GM23338 (cell line): Measurements from ENCODE around the gene SFMBT2. TPM values are rescaled to one million over a fixed set of nuclear protein-coding genes. Genes with fewer than 3 reads are reported as not detected.

Experiments
- ATAC-seq: fragments of 200-7000 bp; cut with Tn5 transposase; 3 replicates; pipeline ENCODE4 v1.9.1; 2020
- DNase-seq: peaks from one replicate; pipeline ENCODE4 v3.0.0-alpha.2; 2015; ENCODE audit warnings: low spot score
- H2AFZ ChIP-seq: fragments of 200-600 bp; sonication (generic); 2 replicates; pipeline ENCODE4 v1.8.0; 2016; ENCODE audit warnings: antibody characterized with exemption, mild to moderate bottlenecking, moderate library complexity
- H3F3A ChIP-seq: fragments of 200-600 bp; sonication (generic); replicated peaks from 2 replicates; pipeline ENCODE4 v1.8.0; 2017; ENCODE audit warnings: antibody characterized with exemption, mixed run types, low read depth
- H3K27ac ChIP-seq: fragments of 200-600 bp; sonication (generic); 2 replicates; pipeline ENCODE4 v1.6.1; 2016; ENCODE audit warnings: low read depth
- H3K27me3 ChIP-seq: fragments of 200-600 bp; sonication (generic); 2 replicates; pipeline ENCODE4 v1.8.0; 2016; ENCODE audit warnings: mild to moderate bottlenecking, mixed run types, moderate library complexity; ENCODE audit not compliant: insufficient read depth
- H3K36me3 ChIP-seq: fragments of 200-600 bp; sonication (generic); 2 replicates; pipeline ENCODE4 v1.8.0; 2016; ENCODE audit warnings: mild to moderate bottlenecking; ENCODE audit not compliant: insufficient read depth
- H3K4me1 ChIP-seq: fragments of 200-600 bp; sonication (generic); 2 replicates; pipeline ENCODE4 v1.8.0; 2016; ENCODE audit warnings: mild to moderate bottlenecking, moderate library complexity; ENCODE audit not compliant: insufficient read depth
- H3K4me2 ChIP-seq: fragments of 200-600 bp; sonication (generic); 2 replicates; pipeline ENCODE4 v1.7.1; 2017; ENCODE audit warnings: mixed run types
- H3K4me3 ChIP-seq: fragments of 200-600 bp; sonication (generic); 2 replicates; pipeline ENCODE4 v1.6.1; 2016; ENCODE audit warnings: mixed run types
- H3K79me2 ChIP-seq: fragments of 200-600 bp; sonication (generic); replicated peaks from 2 replicates; pipeline ENCODE4 v1.8.0; 2017; ENCODE audit warnings: mild to moderate bottlenecking; ENCODE audit not compliant: insufficient read depth
- H3K9me2 ChIP-seq: fragments of 200-600 bp; sonication (generic); 2 replicates; pipeline ENCODE4 v1.8.0; 2017; ENCODE audit not compliant: insufficient read depth
- H4K20me1 ChIP-seq: fragments of 200-600 bp; sonication (generic); replicated peaks from 2 replicates; pipeline ENCODE4 v1.8.0; 2017; ENCODE audit warnings: mild to moderate bottlenecking; ENCODE audit not compliant: insufficient read depth
- H3K27ac Mint-ChIP-seq: 2 replicates; pipeline ENCODE4 v1.8.0; 2020; ENCODE audit warnings: inconsistent platforms, mild to moderate bottlenecking, moderate library complexity, mixed read lengths
- H3K27me3 Mint-ChIP-seq: 3 replicates; pipeline ENCODE4 v1.8.0; 2022; ENCODE audit warnings: low read depth, mild to moderate bottlenecking, moderate library complexity, mixed read lengths, inconsistent platforms; ENCODE audit not compliant: insufficient read depth, poor library complexity
- H3K36me3 Mint-ChIP-seq: 3 replicates; pipeline ENCODE4 v1.8.0; 2021; ENCODE audit warnings: low read depth, mild to moderate bottlenecking, inconsistent platforms, moderate library complexity, mixed read lengths
- H3K4me1 Mint-ChIP-seq: 3 replicates; pipeline ENCODE4 v1.8.0; 2020; ENCODE audit warnings: mild to moderate bottlenecking, inconsistent platforms, mixed read lengths
- H3K4me3 Mint-ChIP-seq: 3 replicates; pipeline ENCODE4 v1.8.0; 2021; ENCODE audit warnings: moderate library complexity, mild to moderate bottlenecking, inconsistent platforms, mixed read lengths
- H3K9me3 Mint-ChIP-seq: 3 replicates; pipeline ENCODE4 v1.8.0; 2020; ENCODE audit warnings: moderate library complexity, mild to moderate bottlenecking, inconsistent platforms, mixed read lengths
- CREB1 ChIP-seq: fragments of 250-450 bp; sonication (Bioruptor Pico); IDR thresholded peaks from 2 replicates; pipeline ENCODE4 v1.5.0; 2020; ENCODE audit warnings: low read depth, mild to moderate bottlenecking, moderate library complexity
- CTCF ChIP-seq, 2 experiments: fragments of 200-600 bp in 1 of 2; sonication (generic) in 1 of 2; conservative IDR thresholded peaks; 2 replicates each; pipeline versions ENCODE4 v1.5.1 to v1.6.1; 2016 to 2017; ENCODE audit warnings: antibody characterized with exemption in 2 of 2, low read depth in 2 of 2, mild to moderate bottlenecking in 2 of 2, moderate library complexity in 1 of 2
- ETS1 ChIP-seq: IDR thresholded peaks from 2 replicates; pipeline ENCODE4 v1.6.1; 2016; ENCODE audit warnings: antibody characterized with exemption
- EZH2 ChIP-seq: fragments of 200-600 bp; sonication (generic); IDR thresholded peaks from one replicate; pipeline ENCODE4 v1.8.0; 2017; ENCODE audit warnings: antibody characterized with exemption, mild to moderate bottlenecking, low read depth; ENCODE audit not compliant: unreplicated experiment
- EZH2phosphoT487 ChIP-seq: fragments of 200-600 bp; sonication (generic); IDR thresholded peaks from one replicate; pipeline ENCODE4 v1.8.1; 2018; ENCODE audit warnings: antibody characterized with exemption; ENCODE audit not compliant: unreplicated experiment
- JUNB ChIP-seq: IDR thresholded peaks from one replicate; pipeline ENCODE4 v1.6.1; 2016; ENCODE audit warnings: antibody characterized with exemption; ENCODE audit not compliant: unreplicated experiment
- NANOG ChIP-seq: IDR thresholded peaks from 2 replicates; pipeline ENCODE4 v1.6.1; 2016; ENCODE audit warnings: antibody characterized with exemption, borderline replicate concordance
- POLR2AphosphoS5 ChIP-seq: IDR thresholded peaks from 2 replicates; pipeline ENCODE4 v1.6.1; 2016; ENCODE audit warnings: antibody characterized with exemption, low read depth
- REST ChIP-seq: IDR thresholded peaks from one replicate; pipeline ENCODE4 v1.6.1; 2018; ENCODE audit warnings: antibody characterized with exemption; ENCODE audit not compliant: unreplicated experiment
- STAT1 ChIP-seq: IDR thresholded peaks from one replicate; pipeline ENCODE4 v1.6.1; 2016; ENCODE audit warnings: antibody characterized with exemption; ENCODE audit not compliant: unreplicated experiment
- ZNF114 ChIP-seq: fragments of 250-450 bp; sonication (Bioruptor Pico); IDR thresholded peaks from 2 replicates; pipeline ENCODE4 v1.5.0; 2020; ENCODE audit warnings: mild to moderate bottlenecking, moderate library complexity
- ZNF331 ChIP-seq: fragments of 250-450 bp; sonication (Bioruptor Pico); IDR thresholded peaks from 2 replicates; pipeline ENCODE4 v1.5.0; 2020; ENCODE audit warnings: low read depth, mild to moderate bottlenecking, moderate library complexity
- ZNF462 ChIP-seq: fragments of 250-450 bp; sonication (Bioruptor Pico); IDR thresholded peaks from 2 replicates; pipeline ENCODE4 v1.5.0; 2020; ENCODE audit warnings: mild to moderate bottlenecking, moderate library complexity
- polyA plus RNA-seq: library from polyadenylated mRNA; unstranded; fragments of >200 nt; fragmentation: Nextera tagmentation; extraction: Ambion mirVana; gene quantifications from 2 replicates; pipeline ENCODE4 v1.2.1, GENCODE V29; 2016
- total RNA-seq: library from RNA; depleted of rRNA; stranded (reverse); fragments of >200 nt; shearing (Covaris generic); gene quantifications from 2 replicates; pipeline ENCODE4 v1.2.3, GENCODE V29; 2014

The SFMBT2 gene
- total and polyA plus RNA-seq, 2 experiments from 2014 or later = 2.7 to 6.7 TPM

- Histone ChIP-seq H3K9me2 (no peaks in the 10 kb centered on the region), H4K20me1 (no peaks in the 10 kb centered on the region; the same call in 1 of the 2 replicates), H3K4me2 (peak overlapping the region; percentile 100), H3K4me1 (peaks cover 35% of the 10 kb centered on the region), H3F3A (peaks cover 7% of the 10 kb centered on the region; the same call in 1 of the 2 replicates), H3K27me3 (peaks cover 84% of the 10 kb centered on the region), H3K27ac (no peak overlapping the region), H2AFZ (peak overlapping the region; percentile 86; the same call in 1 of the 2 replicates), H3K79me2 (peaks cover 39% of the 10 kb centered on the region), H3K36me3 (no peaks in the 10 kb centered on the region), H3K4me3 (peak overlapping the region; percentile 96)
- ATAC-seq (no peak), DNase-seq (no peak)
- Mint-ChIP-seq H3K9me3 (peaks cover 2% of the 10 kb centered on the region; the same call in 2 of the 3 replicates), H3K4me1 (peaks cover 36% of the 10 kb centered on the region), H3K27ac (no peak overlapping the region; the same call in 1 of the 2 replicates), H3K36me3 (no peaks in the 10 kb centered on the region; the same call in 2 of the 3 replicates), H3K4me3 (peak overlapping the region; percentile 89), H3K27me3 (peaks cover 73% of the 10 kb centered on the region)
- no peak for TF ChIP-seq ZNF331 (CRISPR knock-in tag)
- no peak for TF ChIP-seq POLR2AphosphoS5
- no peak for TF ChIP-seq ETS1
- no peak for TF ChIP-seq CTCF (conservative IDR thresholded peaks at IDR 0.05; ENCODE audit: low read depth in 2 of 2)
- TF ChIP-seq JUNB = no peak
- TF ChIP-seq REST = no peak
- no peak for TF ChIP-seq ZNF462 (CRISPR knock-in tag)
- no peak for TF ChIP-seq EZH2
- TF ChIP-seq EZH2phosphoT487 = no peak
- TF ChIP-seq STAT1 = no peak
- TF ChIP-seq NANOG = no peak
- TF ChIP-seq ZNF114 = no peak
- no peak for TF ChIP-seq CREB1 (CRISPR knock-in tag)
These were observed 1.1 kb downstream of the SFMBT2 start for GRCh38 chr10:7409732-7410168.
